ENCODE measurements around the gene LAMC2.
"Not testable (repeated sequence)": the region's sequence is repeated elsewhere in the genome, so short reads cannot be mapped to it uniquely, and the experiment has no call there.

LAMC2 gene

GRCh38 chr1:183185941-183186490 is at the start of gene LAMC2:
TSS of gene LAMC2 (plus strand) at chr1:183186264. CDS start at chr1:183186353, 89 bp downstream.
- peak in 1 of 4 experiments; percentile 10 for DNase-seq (ENCODE audit: low read depth in 4 of 4, low spot score in 1 of 4)

- DNase-seq (ENCODE audit: low read depth in 4 of 4, low spot score in 1 of 4) = no peak
Measured at GRCh38 chr1:183137782-183138181, 48.3 kb upstream of the LAMC2 start.

- no peak for DNase-seq (ENCODE audit: low read depth in 4 of 4, low spot score in 1 of 4)
Measured at GRCh38 chr1:183138301-183138700, 47.8 kb upstream of the LAMC2 start.

GRCh38 chr1:183139281-183139942 is 46.7 kb upstream of the LAMC2 start:
- DNase-seq (ENCODE audit: low read depth in 4 of 4, low spot score in 1 of 4) = no peak

- no peak for DNase-seq (ENCODE audit: low read depth in 4 of 4, low spot score in 1 of 4)
Measured at GRCh38 chr1:183140633-183141032, 45.4 kb upstream of the LAMC2 start.

- no peak for DNase-seq (ENCODE audit: low read depth in 4 of 4, low spot score in 1 of 4)
Measured at GRCh38 chr1:183142171-183142570, 43.9 kb upstream of the LAMC2 start.

- no peak for DNase-seq (ENCODE audit: low read depth in 4 of 4, low spot score in 1 of 4)
Measured at GRCh38 chr1:183143576-183144315, 42.3 kb upstream of the LAMC2 start.

- DNase-seq (ENCODE audit: low read depth in 4 of 4, low spot score in 1 of 4) = no peak
Measured at GRCh38 chr1:183144752-183145151, 41.3 kb upstream of the LAMC2 start.

- DNase-seq (ENCODE audit: low read depth in 4 of 4, low spot score in 1 of 4) = no peak
Measured at GRCh38 chr1:183147735-183148134, 38.3 kb upstream of the LAMC2 start.

GRCh38 chr1:183148599-183148998 is 37.5 kb upstream of the LAMC2 start:
- DNase-seq (ENCODE audit: low read depth in 4 of 4, low spot score in 1 of 4) = no peak

GRCh38 chr1:183149273-183149672 is 36.8 kb upstream of the LAMC2 start:
- no peak for DNase-seq (ENCODE audit: low read depth in 4 of 4, low spot score in 1 of 4)

- not testable (repeated sequence) for DNase-seq (ENCODE audit: low read depth in 4 of 4, low spot score in 1 of 4)
Measured at GRCh38 chr1:183150032-183150431, 36.0 kb upstream of the LAMC2 start.

- DNase-seq (ENCODE audit: low read depth in 4 of 4, low spot score in 1 of 4) = no peak
Measured at GRCh38 chr1:183150445-183150844, 35.6 kb upstream of the LAMC2 start.

- no peak for DNase-seq (ENCODE audit: low read depth in 4 of 4, low spot score in 1 of 4)
Measured at GRCh38 chr1:183152180-183152579, 33.9 kb upstream of the LAMC2 start.

- no peak for DNase-seq (ENCODE audit: low read depth in 4 of 4, low spot score in 1 of 4)
Measured at GRCh38 chr1:183155939-183156338, 30.1 kb upstream of the LAMC2 start.

- no peak for DNase-seq (ENCODE audit: low read depth in 4 of 4, low spot score in 1 of 4)
Measured at GRCh38 chr1:183159960-183160359, 26.1 kb upstream of the LAMC2 start.

GRCh38 chr1:183161391-183161790 is 24.7 kb upstream of the LAMC2 start:
- DNase-seq (ENCODE audit: low read depth in 4 of 4, low spot score in 1 of 4) = no peak

- no peak for DNase-seq (ENCODE audit: low read depth in 4 of 4, low spot score in 1 of 4)
Measured at GRCh38 chr1:183163316-183163715, 22.7 kb upstream of the LAMC2 start.

GRCh38 chr1:183164340-183164739 is 21.7 kb upstream of the LAMC2 start:
- DNase-seq (ENCODE audit: low read depth in 4 of 4, low spot score in 1 of 4) = no peak

- DNase-seq (ENCODE audit: low read depth in 4 of 4, low spot score in 1 of 4) = no peak
Measured at GRCh38 chr1:183164963-183165362, 21.1 kb upstream of the LAMC2 start.

- no peak for DNase-seq (ENCODE audit: low read depth in 4 of 4, low spot score in 1 of 4)
Measured at GRCh38 chr1:183165456-183165855, 20.6 kb upstream of the LAMC2 start.

GRCh38 chr1:183166454-183166853 is 19.6 kb upstream of the LAMC2 start:
- no peak for DNase-seq (ENCODE audit: low read depth in 4 of 4, low spot score in 1 of 4)

Measured in stimulated activated CD4-positive, alpha-beta T cell treated with anti-CD3 and anti-CD28 coated beads, Interleukin-1b, Interleukin-23, amount 100 ng/mL, for 24 hours (primary cell).